NCI-H1417 (cell line): ENCODE data around the gene AZI2.

Experiments
- DNase-seq, 3 experiments: peaks; one replicate each; lab custom pipeline; 2025; lab: John Stamatoyannopoulos, UW

The AZI2 gene

GRCh38 chr3:28348629-28349468 is at the start of gene AZI2, which contains the start of gene ZCWPW2:
AZI2 (minus strand) TSS chr3:28348824; CDS start chr3:28340617, 8,207 bp downstream.
ZCWPW2 (plus strand) TSS chr3:28348721; CDS start chr3:28413069, 64,348 bp downstream.
- DNase-seq = peak; percentile 87 to 95 (median 89)

- no peak for DNase-seq
Measured at GRCh38 chr3:28388978-28389377, 40.4 kb upstream of the AZI2 start.

GRCh38 chr3:28386049-28386448 is 37.4 kb upstream of the AZI2 start:
- no peak for DNase-seq

DNA sequence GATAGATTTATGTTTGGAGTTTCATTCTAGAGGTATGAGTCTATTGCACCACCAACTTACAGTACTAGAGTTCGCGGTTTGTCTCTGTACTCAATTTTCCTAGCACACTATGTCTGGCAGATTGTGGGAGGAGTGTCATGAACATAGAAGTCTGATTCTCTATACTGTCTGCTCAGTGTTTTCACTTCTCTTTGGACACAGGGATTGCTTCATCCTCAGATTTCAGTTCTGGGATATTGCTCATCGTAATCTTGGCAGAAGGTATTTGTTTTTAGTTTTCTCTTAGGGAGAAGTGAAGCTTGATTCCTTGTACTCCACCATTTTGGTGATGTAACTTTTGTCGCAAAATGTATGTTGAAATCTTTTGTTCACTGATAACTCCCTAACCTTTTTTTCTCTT is 27.8 kb upstream of the AZI2 start:
- no peak for DNase-seq

DNA sequence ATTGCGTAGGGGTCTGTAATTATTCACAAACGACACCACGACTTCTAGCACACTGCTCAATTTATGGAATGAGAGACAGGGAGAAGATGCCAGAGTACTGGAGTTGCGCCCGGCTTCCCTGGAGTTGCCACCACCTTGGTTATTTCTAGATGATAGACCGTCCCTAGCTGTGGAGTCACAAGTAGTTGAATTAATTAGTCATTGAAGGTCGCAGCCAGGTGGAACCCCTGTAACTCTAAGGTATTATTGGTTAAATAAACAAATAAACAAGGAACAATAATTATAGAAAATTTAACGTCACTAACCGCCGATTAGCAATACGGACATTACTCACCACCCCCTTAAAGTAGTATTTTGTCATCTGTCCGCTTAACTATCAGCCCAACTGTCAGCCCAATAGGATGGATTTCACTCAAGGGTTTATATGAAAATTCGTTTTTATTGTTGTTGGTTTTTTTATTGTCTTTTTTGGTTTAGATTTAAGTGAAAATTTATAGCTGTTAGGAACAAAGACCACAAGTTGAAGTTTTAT is 911 bp upstream of the AZI2 start:
- no peak for DNase-seq

DNA sequence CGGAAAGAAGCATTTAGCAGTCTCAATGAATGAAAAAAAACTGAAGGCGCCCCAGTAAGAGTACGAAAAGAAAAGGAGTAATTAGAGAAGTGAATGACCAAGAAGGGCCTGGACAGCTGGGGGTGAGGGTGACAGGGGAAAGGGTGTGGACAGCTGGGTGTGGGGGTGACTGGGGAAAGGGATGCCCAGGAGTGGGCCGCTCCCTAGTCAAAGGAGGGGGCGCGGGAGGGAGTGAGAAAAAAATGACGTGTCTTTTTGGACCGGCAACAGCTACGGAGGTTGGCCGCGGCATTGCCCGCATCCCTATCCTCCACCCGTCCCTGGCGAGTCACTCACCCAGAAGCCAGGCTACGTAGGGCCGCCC is 377 bp downstream of the AZI2 start:
- no peak for DNase-seq

DNA sequence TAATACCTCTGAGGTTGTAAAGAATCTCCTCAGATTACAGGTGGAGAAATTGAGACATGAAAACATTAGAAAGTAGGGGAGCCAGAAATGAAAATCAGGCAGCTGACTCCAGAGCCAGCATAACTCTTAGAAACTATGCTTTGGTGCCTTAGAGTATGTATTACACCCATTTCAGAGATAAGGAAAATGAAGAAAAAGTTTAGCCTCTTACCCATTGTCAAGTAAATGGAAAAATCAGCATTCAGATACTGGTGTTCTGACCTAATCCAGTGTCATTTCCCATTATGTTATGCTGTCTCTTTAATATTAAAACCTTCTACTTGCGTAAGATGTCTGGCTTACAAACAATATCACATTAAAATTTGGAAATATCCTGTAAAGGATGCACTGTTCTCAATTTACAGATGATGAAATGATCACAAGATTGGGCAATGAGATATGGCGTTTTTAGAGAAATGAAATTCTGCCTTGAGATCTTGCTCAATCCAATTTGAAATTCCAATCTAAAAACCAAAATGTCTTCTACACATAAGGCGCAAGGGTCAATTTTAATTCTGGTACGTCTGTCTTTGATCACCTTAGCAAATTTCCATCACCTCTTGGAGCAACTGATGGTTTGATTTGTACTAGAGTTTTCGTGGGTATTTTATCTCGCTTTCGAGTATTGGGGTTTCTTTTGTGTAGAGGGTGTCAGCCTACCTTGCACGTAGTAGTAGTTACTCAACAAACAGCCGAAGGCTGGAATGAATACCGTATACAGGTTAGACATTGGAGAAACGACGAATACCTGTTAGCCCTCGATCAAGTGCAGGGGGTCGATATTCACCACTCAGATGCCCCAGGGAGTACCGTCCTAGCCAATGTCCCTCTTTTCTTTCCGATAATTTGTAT is 1.0 kb downstream of the AZI2 start:
- DNase-seq = peak in 1 of 3 experiments; percentile 54

DNA sequence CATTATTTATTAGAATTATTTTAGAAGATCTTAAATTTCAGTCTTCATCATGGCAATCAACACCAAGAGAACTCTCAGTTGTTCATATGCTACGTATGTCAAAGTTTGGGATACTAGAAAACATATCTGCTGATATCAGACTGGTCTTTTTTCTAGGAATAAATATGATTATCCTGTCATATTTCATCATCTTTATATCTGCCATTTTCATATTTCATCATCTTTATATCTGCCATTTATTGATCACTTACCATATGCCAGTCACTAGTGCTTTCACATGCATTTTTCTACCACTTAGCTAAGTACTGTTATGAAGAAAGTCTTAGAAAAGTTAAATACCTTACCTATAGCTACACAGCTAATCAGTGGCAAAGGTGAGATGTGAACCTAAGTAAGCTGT is 2.9 kb downstream of the AZI2 start:
- DNase-seq = no peak

DNA sequence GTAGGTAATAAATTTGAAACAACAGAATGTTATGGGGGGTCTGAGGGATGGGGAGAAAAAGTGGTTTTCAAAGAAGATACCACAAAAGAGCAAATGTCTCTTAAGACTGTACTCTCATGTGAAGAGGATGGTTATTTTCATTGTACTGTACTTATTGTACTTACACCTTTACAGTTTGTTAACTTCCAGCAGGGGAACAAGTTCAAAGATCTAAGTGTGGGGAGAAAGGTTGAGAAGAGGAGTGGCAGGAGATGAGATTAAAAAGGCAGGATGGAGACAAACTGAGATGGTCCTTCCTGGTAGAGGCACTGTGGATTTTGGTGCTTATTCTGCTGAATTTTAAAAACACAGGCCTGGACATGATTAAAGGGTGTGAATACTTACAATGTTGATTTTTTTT is 5.5 kb downstream of the AZI2 start:
- no peak for DNase-seq

GRCh38 chr3:28337230-28337629 is 11.4 kb downstream of the AZI2 start:
- no peak for DNase-seq

DNA sequence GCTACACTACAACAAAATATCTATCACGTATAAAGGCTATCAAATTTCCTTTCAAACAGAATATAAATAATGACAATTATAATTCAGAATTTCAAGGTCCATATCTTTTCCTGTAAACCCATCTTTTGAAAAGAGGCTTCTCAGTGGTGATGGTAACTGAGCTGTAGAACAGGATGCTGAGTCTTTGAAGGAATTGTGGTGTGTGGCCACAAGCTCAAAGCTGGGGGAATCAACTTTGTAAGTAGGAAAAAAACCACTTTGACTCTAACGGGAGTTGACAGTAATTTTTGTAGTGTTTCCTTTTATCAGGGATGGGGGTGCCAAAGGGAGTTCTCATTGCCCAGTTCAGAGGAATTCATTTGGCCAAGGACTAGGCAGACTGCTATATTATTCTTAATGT is 13.4 kb downstream of the AZI2 start:
- no peak for DNase-seq

- DNase-seq = no peak
Measured at GRCh38 chr3:28334552-28334951, 14.1 kb downstream of the AZI2 start.

GRCh38 chr3:28328188-28329151 is 20.2 kb downstream of the AZI2 start:
- peak in 2 of 3 experiments; percentile 5 to 44 for DNase-seq

- DNase-seq = no peak
Measured at GRCh38 chr3:28326458-28326926, 22.1 kb downstream of the AZI2 start.

DNA sequence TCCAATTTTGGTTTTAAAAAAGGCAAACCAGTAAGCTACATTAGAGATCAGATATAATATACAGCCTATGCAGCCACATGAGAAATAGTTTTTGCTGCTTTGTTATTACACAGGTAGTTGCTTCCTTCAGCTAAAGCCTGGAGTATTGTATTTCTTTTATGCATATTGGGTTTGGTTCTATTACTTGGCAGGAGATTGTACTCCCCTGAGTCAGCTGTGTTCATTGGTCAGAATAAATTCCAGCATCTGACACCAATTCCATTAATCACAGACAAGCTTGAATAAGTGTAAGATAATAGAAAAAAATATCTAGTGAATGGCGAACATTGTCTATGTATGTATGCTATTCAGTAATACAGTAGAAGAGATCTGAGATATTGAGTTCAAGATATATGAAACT is 26.2 kb downstream of the AZI2 start:
- DNase-seq = no peak

DNA sequence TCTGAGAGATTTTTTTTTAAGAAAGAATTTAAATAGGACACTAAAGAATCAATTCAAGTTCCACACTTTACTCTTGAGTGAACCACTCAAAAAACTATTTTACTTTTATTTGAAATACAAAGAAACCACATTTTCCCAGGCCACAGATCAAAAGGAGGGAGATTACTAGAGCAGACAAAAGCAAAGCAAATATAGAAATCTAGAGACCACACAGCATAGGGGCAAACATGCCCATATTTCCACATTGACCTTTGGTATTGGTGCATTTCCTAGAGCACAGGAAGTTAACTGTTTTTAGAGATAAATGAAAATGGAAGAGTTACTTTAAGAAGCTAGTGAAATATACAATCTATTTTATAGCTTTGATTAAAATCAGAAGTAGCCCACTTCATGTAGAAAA is 27.6 kb downstream of the AZI2 start:
- no peak for DNase-seq

DNA sequence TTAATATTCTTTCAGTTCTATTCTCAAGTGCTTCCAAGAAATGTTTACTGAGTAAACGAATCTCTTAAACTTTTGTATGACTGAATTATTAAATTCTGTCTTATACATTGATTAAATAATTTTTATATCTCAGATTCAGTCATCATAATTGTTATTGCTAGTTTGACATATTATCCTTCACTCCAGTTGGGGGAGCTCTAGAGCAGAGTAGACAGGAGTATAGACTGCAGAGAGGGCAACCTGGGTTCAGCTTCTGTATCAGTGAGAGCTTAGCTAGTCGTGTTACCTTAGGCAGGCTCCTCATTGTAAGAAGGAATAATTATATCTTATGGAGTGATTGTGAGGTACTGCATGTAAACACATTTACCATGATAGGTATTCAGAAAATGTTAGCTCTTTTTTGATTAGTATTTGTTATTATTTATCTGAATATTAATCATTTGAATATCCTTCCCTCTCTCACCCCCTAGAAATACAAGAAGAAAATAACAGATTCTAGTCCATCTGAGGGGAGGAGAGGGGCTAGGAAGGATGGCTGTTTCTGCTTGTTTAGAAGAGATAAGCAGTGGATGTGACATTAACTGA is 31.1 kb downstream of the AZI2 start:
- DNase-seq = peak; percentile 12 to 66 (median 25)

GRCh38 chr3:28316226-28316625 is 32.4 kb downstream of the AZI2 start:
- DNase-seq = no peak

- DNase-seq = no peak
Measured at GRCh38 chr3:28315711-28316110, 32.9 kb downstream of the AZI2 start.

- no peak for DNase-seq
Measured at GRCh38 chr3:28308196-28308595, 40.4 kb downstream of the AZI2 start.

GRCh38 chr3:28301688-28302087 is 46.9 kb downstream of the AZI2 start:
- DNase-seq = peak in 1 of 3 experiments; percentile 53
